ENCODE measurements around the gene LRFN4. TPM values are rescaled to one million over a fixed set of nuclear protein-coding genes. Genes with fewer than 3 reads are reported as not detected.

LRFN4 gene
- total and polyA plus RNA-seq, 2 of the 13 experiments (the other 11 are each of a cell fraction or from before 2014, with no cell fraction given) = 1.3 to 6.8 TPM

DNA sequence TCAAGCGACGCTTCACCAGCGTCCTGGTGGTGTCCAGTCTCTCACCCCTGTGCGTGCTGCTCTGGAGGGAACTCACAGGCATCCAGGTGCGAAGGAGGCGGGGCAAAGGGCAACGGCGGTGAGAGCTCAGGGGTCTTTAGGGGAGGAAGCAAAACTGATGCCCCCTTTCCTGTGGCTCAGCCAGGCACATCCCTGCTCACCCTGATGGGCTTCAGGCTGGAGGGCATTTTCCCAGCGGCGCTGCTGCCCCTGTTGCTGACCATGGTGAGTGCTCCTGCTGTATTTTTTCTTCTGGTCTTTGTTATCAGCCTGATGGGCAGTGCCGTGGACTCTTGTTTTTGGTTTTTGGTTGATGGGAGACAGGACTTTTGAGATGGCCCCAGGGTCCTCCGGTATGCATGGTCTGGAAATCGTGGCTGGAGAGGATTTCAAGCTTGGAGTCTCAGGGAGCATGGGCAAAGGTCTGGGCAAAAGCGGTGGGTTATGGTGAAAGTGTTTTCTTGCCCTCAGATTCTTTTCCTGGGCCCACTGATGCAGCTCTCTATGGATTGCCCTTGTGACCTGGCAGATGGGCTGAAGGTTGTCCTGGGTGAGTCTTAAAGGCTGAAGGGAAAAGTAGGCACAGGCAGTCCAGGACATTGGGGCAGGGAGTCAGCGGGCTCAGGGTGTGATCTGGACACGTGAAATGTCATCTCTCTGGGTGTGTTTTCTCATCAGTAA lies 12.9 kb upstream of the LRFN4 start (continued):
- TF ChIP-seq, protein P1, sequence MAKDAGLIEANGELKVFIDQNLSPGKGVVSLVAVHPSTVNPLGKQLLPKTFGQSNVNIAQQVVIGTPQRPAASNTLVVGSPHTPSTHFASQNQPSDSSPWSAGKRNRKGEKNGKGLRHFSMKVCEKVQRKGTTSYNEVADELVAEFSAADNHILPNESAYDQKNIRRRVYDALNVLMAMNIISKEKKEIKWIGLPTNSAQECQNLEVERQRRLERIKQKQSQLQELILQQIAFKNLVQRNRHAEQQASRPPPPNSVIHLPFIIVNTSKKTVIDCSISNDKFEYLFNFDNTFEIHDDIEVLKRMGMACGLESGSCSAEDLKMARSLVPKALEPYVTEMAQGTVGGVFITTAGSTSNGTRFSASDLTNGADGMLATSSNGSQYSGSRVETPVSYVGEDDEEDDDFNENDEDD (CRISPR knock-in tag; IDR thresholded peaks at IDR 0.05; ENCODE audit: borderline replicate concordance) = no peak
- TF ChIP-seq, protein P2, sequence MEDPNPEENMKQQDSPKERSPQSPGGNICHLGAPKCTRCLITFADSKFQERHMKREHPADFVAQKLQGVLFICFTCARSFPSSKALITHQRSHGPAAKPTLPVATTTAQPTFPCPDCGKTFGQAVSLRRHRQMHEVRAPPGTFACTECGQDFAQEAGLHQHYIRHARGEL (CRISPR knock-in tag; IDR thresholded peaks at IDR 0.05) = no peak
- no peak for TF ChIP-seq CENPX (CRISPR knock-in tag; IDR thresholded peaks at IDR 0.05)
- TF ChIP-seq, protein P3, sequence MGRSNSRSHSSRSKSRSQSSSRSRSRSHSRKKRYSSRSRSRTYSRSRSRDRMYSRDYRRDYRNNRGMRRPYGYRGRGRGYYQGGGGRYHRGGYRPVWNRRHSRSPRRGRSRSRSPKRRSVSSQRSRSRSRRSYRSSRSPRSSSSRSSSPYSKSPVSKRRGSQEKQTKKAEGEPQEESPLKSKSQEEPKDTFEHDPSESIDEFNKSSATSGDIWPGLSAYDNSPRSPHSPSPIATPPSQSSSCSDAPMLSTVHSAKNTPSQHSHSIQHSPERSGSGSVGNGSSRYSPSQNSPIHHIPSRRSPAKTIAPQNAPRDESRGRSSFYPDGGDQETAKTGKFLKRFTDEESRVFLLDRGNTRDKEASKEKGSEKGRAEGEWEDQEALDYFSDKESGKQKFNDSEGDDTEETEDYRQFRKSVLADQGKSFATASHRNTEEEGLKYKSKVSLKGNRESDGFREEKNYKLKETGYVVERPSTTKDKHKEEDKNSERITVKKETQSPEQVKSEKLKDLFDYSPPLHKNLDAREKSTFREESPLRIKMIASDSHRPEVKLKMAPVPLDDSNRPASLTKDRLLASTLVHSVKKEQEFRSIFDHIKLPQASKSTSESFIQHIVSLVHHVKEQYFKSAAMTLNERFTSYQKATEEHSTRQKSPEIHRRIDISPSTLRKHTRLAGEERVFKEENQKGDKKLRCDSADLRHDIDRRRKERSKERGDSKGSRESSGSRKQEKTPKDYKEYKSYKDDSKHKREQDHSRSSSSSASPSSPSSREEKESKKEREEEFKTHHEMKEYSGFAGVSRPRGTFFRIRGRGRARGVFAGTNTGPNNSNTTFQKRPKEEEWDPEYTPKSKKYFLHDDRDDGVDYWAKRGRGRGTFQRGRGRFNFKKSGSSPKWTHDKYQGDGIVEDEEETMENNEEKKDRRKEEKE (IDR thresholded peaks at IDR 0.05) = no peak
- no peak for TF ChIP-seq TOE1 (CRISPR knock-in tag; IDR thresholded peaks at IDR 0.05)
- TF ChIP-seq ZNF788 (CRISPR knock-in tag; IDR thresholded peaks at IDR 0.05; ENCODE audit: borderline replicate concordance) = 0 out of 2 replicates have a peak, but pooled peaks have one; percentile 62
- TF ChIP-seq, protein P4, sequence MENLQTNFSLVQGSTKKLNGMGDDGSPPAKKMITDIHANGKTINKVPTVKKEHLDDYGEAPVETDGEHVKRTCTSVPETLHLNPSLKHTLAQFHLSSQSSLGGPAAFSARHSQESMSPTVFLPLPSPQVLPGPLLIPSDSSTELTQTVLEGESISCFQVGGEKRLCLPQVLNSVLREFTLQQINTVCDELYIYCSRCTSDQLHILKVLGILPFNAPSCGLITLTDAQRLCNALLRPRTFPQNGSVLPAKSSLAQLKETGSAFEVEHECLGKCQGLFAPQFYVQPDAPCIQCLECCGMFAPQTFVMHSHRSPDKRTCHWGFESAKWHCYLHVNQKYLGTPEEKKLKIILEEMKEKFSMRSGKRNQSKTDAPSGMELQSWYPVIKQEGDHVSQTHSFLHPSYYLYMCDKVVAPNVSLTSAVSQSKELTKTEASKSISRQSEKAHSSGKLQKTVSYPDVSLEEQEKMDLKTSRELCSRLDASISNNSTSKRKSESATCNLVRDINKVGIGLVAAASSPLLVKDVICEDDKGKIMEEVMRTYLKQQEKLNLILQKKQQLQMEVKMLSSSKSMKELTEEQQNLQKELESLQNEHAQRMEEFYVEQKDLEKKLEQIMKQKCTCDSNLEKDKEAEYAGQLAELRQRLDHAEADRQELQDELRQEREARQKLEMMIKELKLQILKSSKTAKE (CRISPR knock-in tag; IDR thresholded peaks at IDR 0.05; ENCODE audit: borderline replicate concordance) = no peak
- TF ChIP-seq BORCS8-MEF2B (CRISPR knock-in tag; IDR thresholded peaks at IDR 0.05) = no peak
- 0 out of 2 replicates have a peak, but pooled peaks have one; percentile 3 for TF ChIP-seq FIP1L1 (IDR thresholded peaks at IDR 0.05; ENCODE audit: borderline replicate concordance, insufficient read depth, low read depth, low read length)
- TF ChIP-seq ZNF431 (CRISPR knock-in tag; IDR thresholded peaks at IDR 0.05; ENCODE audit: borderline replicate concordance, low read depth) = no peak
- TF ChIP-seq, protein P5, sequence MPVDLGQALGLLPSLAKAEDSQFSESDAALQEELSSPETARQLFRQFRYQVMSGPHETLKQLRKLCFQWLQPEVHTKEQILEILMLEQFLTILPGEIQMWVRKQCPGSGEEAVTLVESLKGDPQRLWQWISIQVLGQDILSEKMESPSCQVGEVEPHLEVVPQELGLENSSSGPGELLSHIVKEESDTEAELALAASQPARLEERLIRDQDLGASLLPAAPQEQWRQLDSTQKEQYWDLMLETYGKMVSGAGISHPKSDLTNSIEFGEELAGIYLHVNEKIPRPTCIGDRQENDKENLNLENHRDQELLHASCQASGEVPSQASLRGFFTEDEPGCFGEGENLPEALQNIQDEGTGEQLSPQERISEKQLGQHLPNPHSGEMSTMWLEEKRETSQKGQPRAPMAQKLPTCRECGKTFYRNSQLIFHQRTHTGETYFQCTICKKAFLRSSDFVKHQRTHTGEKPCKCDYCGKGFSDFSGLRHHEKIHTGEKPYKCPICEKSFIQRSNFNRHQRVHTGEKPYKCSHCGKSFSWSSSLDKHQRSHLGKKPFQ (CRISPR knock-in tag; IDR thresholded peaks at IDR 0.05; ENCODE audit: insufficient replicate concordance) = no peak
- TF ChIP-seq TMF1 (CRISPR knock-in tag; IDR thresholded peaks at IDR 0.05; ENCODE audit: low read depth) = no peak
- peak; percentile 16 for TF ChIP-seq U2AF1 (optimal IDR thresholded peaks at IDR 0.05; ENCODE audit: low read depth, low read length)
- TF ChIP-seq LCORL (IDR thresholded peaks at IDR 0.05) = no peak
- no peak for TF ChIP-seq LCORL (CRISPR knock-in tag; IDR thresholded peaks at IDR 0.05)
- TF ChIP-seq, protein P6, sequence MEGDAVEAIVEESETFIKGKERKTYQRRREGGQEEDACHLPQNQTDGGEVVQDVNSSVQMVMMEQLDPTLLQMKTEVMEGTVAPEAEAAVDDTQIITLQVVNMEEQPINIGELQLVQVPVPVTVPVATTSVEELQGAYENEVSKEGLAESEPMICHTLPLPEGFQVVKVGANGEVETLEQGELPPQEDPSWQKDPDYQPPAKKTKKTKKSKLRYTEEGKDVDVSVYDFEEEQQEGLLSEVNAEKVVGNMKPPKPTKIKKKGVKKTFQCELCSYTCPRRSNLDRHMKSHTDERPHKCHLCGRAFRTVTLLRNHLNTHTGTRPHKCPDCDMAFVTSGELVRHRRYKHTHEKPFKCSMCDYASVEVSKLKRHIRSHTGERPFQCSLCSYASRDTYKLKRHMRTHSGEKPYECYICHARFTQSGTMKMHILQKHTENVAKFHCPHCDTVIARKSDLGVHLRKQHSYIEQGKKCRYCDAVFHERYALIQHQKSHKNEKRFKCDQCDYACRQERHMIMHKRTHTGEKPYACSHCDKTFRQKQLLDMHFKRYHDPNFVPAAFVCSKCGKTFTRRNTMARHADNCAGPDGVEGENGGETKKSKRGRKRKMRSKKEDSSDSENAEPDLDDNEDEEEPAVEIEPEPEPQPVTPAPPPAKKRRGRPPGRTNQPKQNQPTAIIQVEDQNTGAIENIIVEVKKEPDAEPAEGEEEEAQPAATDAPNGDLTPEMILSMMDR (CRISPR knock-in tag; IDR thresholded peaks at IDR 0.05) = peak; percentile 3; the same call in 1 of the 2 replicates
- no peak for TF ChIP-seq GPN1 (CRISPR knock-in tag; IDR thresholded peaks at IDR 0.05; ENCODE audit: borderline replicate concordance)
- no peak for TF ChIP-seq SRSF1 (optimal IDR thresholded peaks at IDR 0.05; ENCODE audit: low read depth, low read length)
- TF ChIP-seq REL (CRISPR knock-in tag; conservative IDR thresholded peaks at IDR 0.05) = no peak
